H1 (cell line): ENCODE measurements around the gene IL27RA. TPM values are rescaled to one million over a fixed set of nuclear protein-coding genes. Genes with fewer than 3 reads are reported as not detected.
A peak's percentile ranks its signal among the peaks of the same experiment; 100 is the strongest.

ENCODE experiments used
- CTCF ChIA-PET: fragments of 300-600 bp; sonication (Branson Sonifier 250); formaldehyde crosslinking; loops from one replicate; lab custom pipeline; 2021; ENCODE audit not compliant: partially characterized antibody; lab: Charles Lee
- POLR2A ChIA-PET: fragments of 300-600 bp; sonication (Branson Sonifier 250); formaldehyde crosslinking; loops from one replicate; lab custom pipeline; 2021; ENCODE audit warnings: inconsistent platforms; ENCODE audit not compliant: partially characterized antibody; lab: Charles Lee
- DNase-seq, 2 experiments: peaks; one replicate each; pipeline versions ENCODE4 v3.0.0 to v3.0.0-alpha.2; 2010 to 2022; ENCODE audit warnings: low spot score in 2 of 2, low read depth in 1 of 2, mixed read lengths in 1 of 2
- FAIRE-seq: peaks from 2 replicates; lab custom pipeline; 2011; peaks lifted over from hg19 to GRCh38; lab: Jason Lieb, UNC
- H2AFZ ChIP-seq: 2 replicates; pipeline ENCODE4 v1.8.1; 2012; ENCODE audit warnings: low read length, inconsistent platforms
- H2AK5ac ChIP-seq: 2 replicates; pipeline ENCODE4 v1.6.1; 2013; ENCODE audit warnings: low read depth, low read length
- H2BK120ac ChIP-seq: replicated peaks from 2 replicates; pipeline ENCODE3; 2013; ENCODE audit warnings: low read depth, low read length, inconsistent platforms
- H2BK12ac ChIP-seq: 2 replicates; pipeline ENCODE4 v1.6.1; 2013; ENCODE audit warnings: low read depth, low read length
- H2BK15ac ChIP-seq: 2 replicates; pipeline ENCODE4 v1.6.1; 2013; ENCODE audit warnings: low read length
- H2BK20ac ChIP-seq: 2 replicates; pipeline ENCODE4 v1.6.1; 2013; ENCODE audit warnings: low read length
- H2BK5ac ChIP-seq: 2 replicates; pipeline ENCODE4 v1.6.1; 2013; ENCODE audit warnings: low read depth, low read length
- H3K14ac ChIP-seq: 2 replicates; pipeline ENCODE4 v1.6.1; 2013; ENCODE audit warnings: inconsistent platforms; ENCODE audit not compliant: insufficient read length
- H3K18ac ChIP-seq: 2 replicates; pipeline ENCODE4 v1.6.1; 2013; ENCODE audit warnings: low read length; ENCODE audit errors: extremely low read depth
- H3K23ac ChIP-seq: 2 replicates; pipeline ENCODE4 v1.6.1; 2013; ENCODE audit warnings: inconsistent platforms; ENCODE audit not compliant: insufficient read length
- H3K23me2 ChIP-seq: 2 replicates; pipeline ENCODE4 v1.6.1; 2013; ENCODE audit warnings: low read depth, low read length
- H3K27ac ChIP-seq: 2 replicates; pipeline ENCODE4 v1.6.1; 2011; ENCODE audit warnings: low read depth, low read length, inconsistent platforms
- H3K27me3 ChIP-seq, 4 experiments: replicated peaks in 1 of 4; 1 replicate in 1 of 4; 2 replicates in 3 of 4; pipeline versions ENCODE4 v1.6.1 to v1.8.1; 2011 to 2013; ENCODE audit warnings: low read length in 3 of 4, mild to moderate bottlenecking in 3 of 4, inconsistent platforms in 2 of 4, mixed read lengths in 2 of 4, moderate library complexity in 1 of 4; ENCODE audit not compliant: control insufficient read depth in 3 of 4, insufficient read depth in 3 of 4; ENCODE audit errors: extremely low read depth in 1 of 4
- H3K36me3 ChIP-seq, 4 experiments: 2 replicates each; pipeline versions ENCODE4 v1.6.1 to v1.8.1; 2011 to 2013; ENCODE audit warnings: mild to moderate bottlenecking in 4 of 4, low read length in 3 of 4, moderate library complexity in 2 of 4, control low read depth in 1 of 4, inconsistent platforms in 1 of 4; ENCODE audit not compliant: insufficient read depth in 4 of 4, control insufficient read depth in 2 of 4
- H3K4ac ChIP-seq: replicated peaks from 2 replicates; pipeline ENCODE3; 2013; ENCODE audit warnings: low read length, low read depth, mixed read lengths, inconsistent platforms; ENCODE audit not compliant: insufficient read length
- H3K4me1 ChIP-seq, 4 experiments: replicated peaks in 1 of 4; 1 replicate in 1 of 4; 2 replicates in 3 of 4; pipeline versions ENCODE4 v1.6.1 to v1.8.1; 2011 to 2013; ENCODE audit warnings: low read length in 3 of 4, inconsistent platforms in 2 of 4, mixed read lengths in 1 of 4; ENCODE audit not compliant: insufficient read depth in 4 of 4, control insufficient read depth in 3 of 4
- H3K4me2 ChIP-seq, 2 experiments: 2 replicates each; pipeline versions ENCODE4 v1.6.1 to v1.8.1; 2011 to 2013; ENCODE audit warnings: low read depth in 2 of 2, low read length in 2 of 2, control low read depth in 1 of 2, inconsistent platforms in 1 of 2, mild to moderate bottlenecking in 1 of 2; ENCODE audit not compliant: insufficient read depth in 1 of 2
- H3K4me3 ChIP-seq, 4 experiments: fragments of 200-600, 300-600 bp in 1 of 4; sonication (generic), shearing (Covaris generic), sonication (Bioruptor Twin) in 1 of 4; 2 replicates each; pipeline versions ENCODE4 v1.5.1 to v1.8.1; 2011 to 2016; ENCODE audit warnings: low read length in 4 of 4, low read depth in 3 of 4, control low read depth in 2 of 4, inconsistent platforms in 2 of 4, mild to moderate bottlenecking in 2 of 4, mixed read lengths in 1 of 4, moderate library complexity in 1 of 4; ENCODE audit not compliant: insufficient read depth in 2 of 4; ENCODE audit errors: extremely low read depth in 1 of 4
- H3K56ac ChIP-seq: replicated peaks from 2 replicates; pipeline ENCODE3; 2013; ENCODE audit warnings: low read depth, mild to moderate bottlenecking, mixed read lengths, low read length, inconsistent platforms; ENCODE audit not compliant: insufficient read length
- H3K79me1 ChIP-seq: 2 replicates; pipeline ENCODE4 v1.6.1; 2013; ENCODE audit warnings: low read depth, low read length, control low read depth
- H3K79me2 ChIP-seq, 2 experiments: 2 replicates each; pipeline versions ENCODE4 v1.6.1 to v1.8.1; 2012 to 2013; ENCODE audit warnings: low read length in 2 of 2, mild to moderate bottlenecking in 2 of 2, inconsistent platforms in 1 of 2; ENCODE audit not compliant: insufficient read depth in 2 of 2, control insufficient read depth in 1 of 2
- H3K9ac ChIP-seq, 4 experiments: replicated peaks in 1 of 4; 1 replicate in 1 of 4; 2 replicates in 3 of 4; pipeline versions ENCODE4 v1.6.1 to v1.8.1; 2011 to 2013; ENCODE audit warnings: low read depth in 3 of 4, low read length in 3 of 4, control low read depth in 2 of 4, mild to moderate bottlenecking in 2 of 4, moderate library complexity in 2 of 4, inconsistent platforms in 1 of 4; ENCODE audit errors: extremely low read depth in 1 of 4
- H3K9me3 ChIP-seq, 2 experiments: 2 replicates each; pipeline versions ENCODE4 v1.6.1 to v1.8.1; 2012 to 2013; ENCODE audit warnings: mild to moderate bottlenecking in 2 of 2, moderate library complexity in 2 of 2, control low read depth in 1 of 2, inconsistent platforms in 1 of 2, low read depth in 1 of 2, low read length in 1 of 2, mixed read lengths in 1 of 2; ENCODE audit not compliant: insufficient read depth in 2 of 2
- H4K20me1 ChIP-seq, 2 experiments: replicated peaks in 1 of 2; 2 replicates each; pipeline versions ENCODE3 to v1.8.1; 2011 to 2013; ENCODE audit warnings: inconsistent platforms in 2 of 2, low read length in 2 of 2, mild to moderate bottlenecking in 1 of 2; ENCODE audit not compliant: insufficient read depth in 2 of 2, control insufficient read depth in 1 of 2
- H4K5ac ChIP-seq: 2 replicates; pipeline ENCODE4 v1.6.1; 2013; ENCODE audit warnings: low read length, low read depth, mixed read lengths, inconsistent platforms; ENCODE audit not compliant: insufficient read length
- H4K8ac ChIP-seq: 2 replicates; pipeline ENCODE4 v1.8.0; 2013; ENCODE audit warnings: mild to moderate bottlenecking, moderate library complexity, low read length, inconsistent platforms; ENCODE audit not compliant: insufficient read depth; ENCODE audit errors: extremely low read depth
- H4K91ac ChIP-seq: replicated peaks from 2 replicates; pipeline ENCODE3; 2013; ENCODE audit warnings: low read length, mixed read lengths, inconsistent platforms; ENCODE audit not compliant: insufficient read length
- ASH2L ChIP-seq: fragments of 200-600, 300-600 bp; sonication (generic); IDR thresholded peaks from one replicate; pipeline ENCODE4 v1.7.1; 2017; ENCODE audit warnings: low read length
- HDAC2 ChIP-seq, 2 experiments: fragments of 300-600 bp in 1 of 2; sonication (generic) in 1 of 2; IDR thresholded peaks; 2 replicates each; pipeline ENCODE4 v1.6.1; 2011 to 2012; ENCODE audit warnings: low read depth in 2 of 2, low read length in 2 of 2, mild to moderate bottlenecking in 2 of 2, moderate library complexity in 2 of 2, borderline replicate concordance in 1 of 2, inconsistent platforms in 1 of 2
- PHF8 ChIP-seq: fragments of 200-600 bp; sonication (generic); conservative IDR thresholded peaks from 2 replicates; pipeline ENCODE4 v1.7.1; 2012; ENCODE audit warnings: low read depth, mild to moderate bottlenecking, inconsistent platforms, low read length, moderate library complexity
- RNF2 ChIP-seq: fragments of 200-900, 300-1000 bp; sonication (generic); IDR thresholded peaks from 2 replicates; pipeline ENCODE4 v1.7.1; 2016; ENCODE audit warnings: borderline replicate concordance, low read depth, mild to moderate bottlenecking, antibody characterized with exemption, low read length; ENCODE audit not compliant: poor library complexity, severe bottlenecking; ENCODE audit errors: missing control alignments
- TBP ChIP-seq: IDR thresholded peaks from 2 replicates; pipeline ENCODE4 v1.6.1; 2011; ENCODE audit warnings: low read depth, low read length, improper control_type of control experiment
- YY1 ChIP-seq: IDR thresholded peaks from 2 replicates; pipeline ENCODE4 v1.6.1; 2011; ENCODE audit warnings: low read depth, mild to moderate bottlenecking, low read length
- WGBS, 2 experiments: shearing (Covaris generic) in 1 of 2; methylation state at CpG; one replicate each; pipeline versions ENCODE4 v1.1.6 to v1.1.7; 2013 to 2015; ENCODE audit warnings: low lambda C conversion rate in 2 of 2, mixed read lengths in 2 of 2, inconsistent platforms in 1 of 2, low coverage in 1 of 2, missing lambda C conversion rate in 1 of 2; ENCODE audit not compliant: insufficient replicate concordance in 2 of 2, insufficient coverage in 1 of 2, insufficient read length in 1 of 2; ENCODE audit errors: extremely low coverage in 1 of 2, missing lambda C conversion rate in 1 of 2; 5-methylcytosine and 5-hydroxymethylcytosine counted together
- polyA plus RNA-seq, 7 experiments: library from polyadenylated mRNA; depleted of rRNA in 3 of 7; stranded (reverse) in 5 of 7; unstranded in 2 of 7; fragments of >200 nt in 5 of 7; fragments of 200-250 nt in 2 of 7; gene quantifications; 1 replicate in 5 of 7; 2 replicates in 1 of 7; 4 replicates in 1 of 7; pipeline versions ENCODE4 v1.2.1 to v1.2.3, GENCODE V29; 2011 to 2013; ENCODE audit warnings: missing spikeins in 2 of 7, mixed read lengths in 2 of 7
- total RNA-seq: library from RNA; stranded (reverse); fragmentation: NEBNext Ultra II Directional; extraction: Animal tissue kit (Norgen Biotek cat#: 25700); gene quantifications from 2 replicates; pipeline ENCODE4 v1.2.1, GENCODE V29; 2021
- TF ChIP-seq, protein P1 (sequence below): IDR thresholded peaks from 2 replicates; pipeline ENCODE4 v1.6.1; 2012; ENCODE audit warnings: low read length, inconsistent platforms

The IL27RA gene
- total and polyA plus RNA-seq, 2 of the 8 experiments (the other 6 are each of a cell fraction or from before 2014, with no cell fraction given): 9.9 to 14.7 TPM

DNA sequence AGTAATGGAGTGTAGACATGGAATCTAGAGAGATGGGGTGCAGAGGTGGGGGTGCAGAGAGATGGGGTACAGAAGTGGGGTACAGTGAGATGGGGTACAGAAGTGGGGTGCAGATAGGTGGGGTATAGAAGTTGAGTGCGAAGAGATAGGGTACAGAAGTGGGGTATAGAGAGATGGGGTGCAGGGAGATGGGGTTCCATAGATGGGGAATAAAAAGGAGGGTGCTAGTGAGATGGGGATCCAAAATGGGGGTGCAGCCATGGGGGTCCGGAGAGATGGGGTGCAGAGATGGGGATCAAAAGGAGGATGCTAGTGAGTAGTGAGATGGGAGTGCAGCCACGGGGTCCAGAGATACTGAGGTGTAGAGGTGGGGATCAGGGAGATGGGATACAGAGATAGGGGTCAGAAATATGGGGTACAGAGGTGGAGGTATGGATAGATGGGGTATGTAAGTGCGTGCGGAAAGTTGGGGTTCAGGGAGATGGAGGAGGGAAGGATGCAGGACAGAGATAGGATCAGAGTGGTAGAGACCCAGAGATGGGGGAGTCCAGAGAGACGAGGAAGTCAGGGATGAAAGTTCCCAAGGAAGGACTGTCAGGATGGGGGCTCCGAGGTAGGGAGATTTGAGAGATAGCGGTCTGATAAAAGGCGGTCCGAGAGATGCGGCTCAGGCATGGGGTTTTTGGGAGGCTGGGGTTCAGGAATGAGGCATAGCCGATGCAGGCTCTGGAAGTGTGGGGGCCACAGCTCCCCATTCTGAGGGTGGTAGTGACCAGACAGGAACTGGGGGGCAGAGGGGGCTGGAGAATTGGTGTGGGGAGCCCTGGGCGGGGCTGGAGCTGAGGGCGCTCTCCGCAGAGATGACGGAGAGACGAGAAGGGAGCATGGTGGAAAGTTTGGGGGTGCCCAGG is 26.9 kb downstream of the IL27RA start:
- TF ChIP-seq, protein P1, sequence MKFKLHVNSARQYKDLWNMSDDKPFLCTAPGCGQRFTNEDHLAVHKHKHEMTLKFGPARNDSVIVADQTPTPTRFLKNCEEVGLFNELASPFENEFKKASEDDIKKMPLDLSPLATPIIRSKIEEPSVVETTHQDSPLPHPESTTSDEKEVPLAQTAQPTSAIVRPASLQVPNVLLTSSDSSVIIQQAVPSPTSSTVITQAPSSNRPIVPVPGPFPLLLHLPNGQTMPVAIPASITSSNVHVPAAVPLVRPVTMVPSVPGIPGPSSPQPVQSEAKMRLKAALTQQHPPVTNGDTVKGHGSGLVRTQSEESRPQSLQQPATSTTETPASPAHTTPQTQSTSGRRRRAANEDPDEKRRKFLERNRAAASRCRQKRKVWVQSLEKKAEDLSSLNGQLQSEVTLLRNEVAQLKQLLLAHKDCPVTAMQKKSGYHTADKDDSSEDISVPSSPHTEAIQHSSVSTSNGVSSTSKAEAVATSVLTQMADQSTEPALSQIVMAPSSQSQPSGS: no peak
- TF ChIP-seq PHF8: no peak
- no peak for TF ChIP-seq YY1
- TF ChIP-seq ASH2L: no peak
- TF ChIP-seq RNF2: no peak
- no peak for TF ChIP-seq HDAC2 (IDR thresholded peaks at IDR 0.05; ENCODE audit: borderline replicate concordance in 1 of 2, low read depth in 2 of 2, low read length in 2 of 2)
- TF ChIP-seq TBP: no peak
- peaks cover 0 to 2% of the 10 kb centered on the region in 2 experiments for H4K20me1 ChIP-seq
- peak overlapping the region; percentile 93 for H4K91ac ChIP-seq
- H2BK15ac ChIP-seq: 0 out of 2 replicates have a peak overlapping the region, but pooled peaks have one; percentile 81
- no peaks in the 10 kb centered on the region for H3K36me3 ChIP-seq
- H3K27me3 ChIP-seq: peaks cover 5 to 19% (median 14%) of the 10 kb centered on the region in 4 experiments
- WGBS, 2 experiments: 45 to 100% methylated on average over 3 to 17 of the region's 17 CpGs
- no peak overlapping the region for H3K9ac ChIP-seq
- no peak overlapping the region for H2BK20ac ChIP-seq
- no peaks in the 10 kb centered on the region for H3K79me2 ChIP-seq
- no peaks in the 10 kb centered on the region for H3K79me1 ChIP-seq
- no peak overlapping the region for H4K5ac ChIP-seq
- H2BK5ac ChIP-seq: no peak overlapping the region
- H2AFZ ChIP-seq: no peak overlapping the region
- H3K14ac ChIP-seq: no peak overlapping the region
- DNase-seq (no peak), FAIRE-seq (no peak)
- ChIA-PET POLR2A (interaction anchor here (0.9 to 1.8 kb wide), 6 partner anchors 27 to 125 kb away, joined by 3 to 5 read pairs (median 4); partner anchors contain the start of gene IL27RA), CTCF (interaction anchor here (0.5 to 7.3 kb wide), 46 partner anchors 10 to 616 kb away, joined by 3 to 103 read pairs (median 4); partner anchors contain the start of genes ASF1B, C19orf67, IL27RA and MISP3)
- no peak overlapping the region for H2BK12ac ChIP-seq
- H3K4me3 ChIP-seq: peak overlapping the region; percentile 14 to 82 (median 42); a peak in 6 of 8 replicates
- peak overlapping the region; percentile 61 to 77 for H3K4me2 ChIP-seq
- peaks cover 12% of the 10 kb centered on the region; the same call in 1 of the 2 replicates for H3K23me2 ChIP-seq
- H4K8ac ChIP-seq: peak overlapping the region; percentile 15; the same call in 1 of the 2 replicates
- H3K23ac ChIP-seq: no peak overlapping the region
- no peak overlapping the region; the same call in 1 of the 2 replicates for H3K18ac ChIP-seq
- H3K4me1 ChIP-seq: peaks cover 0 to 10% (median 3%) of the 10 kb centered on the region in 4 experiments; a peak in 4 of 7 replicates
- H2BK120ac ChIP-seq: no peak overlapping the region
- H3K9me3 ChIP-seq: no peaks in the 10 kb centered on the region; a peak in 1 of 4 replicates
- H3K27ac ChIP-seq: no peak overlapping the region
- peak overlapping the region; percentile 67 for H3K4ac ChIP-seq
- H3K56ac ChIP-seq: peak overlapping the region; percentile 46
- H2AK5ac ChIP-seq: no peak overlapping the region
